ENCODE results near the gene SULF2. TPM values are rescaled to one million over a fixed set of nuclear protein-coding genes. Genes with fewer than 3 reads are reported as not detected.
A peak's percentile ranks its signal among the peaks of the same experiment; 100 is the strongest.

Gene SULF2
- total and polyA plus RNA-seq, 2 of the 13 experiments (the other 11 are each of a cell fraction or from before 2014, with no cell fraction given), result 7.2 to 50.9 TPM

DNA sequence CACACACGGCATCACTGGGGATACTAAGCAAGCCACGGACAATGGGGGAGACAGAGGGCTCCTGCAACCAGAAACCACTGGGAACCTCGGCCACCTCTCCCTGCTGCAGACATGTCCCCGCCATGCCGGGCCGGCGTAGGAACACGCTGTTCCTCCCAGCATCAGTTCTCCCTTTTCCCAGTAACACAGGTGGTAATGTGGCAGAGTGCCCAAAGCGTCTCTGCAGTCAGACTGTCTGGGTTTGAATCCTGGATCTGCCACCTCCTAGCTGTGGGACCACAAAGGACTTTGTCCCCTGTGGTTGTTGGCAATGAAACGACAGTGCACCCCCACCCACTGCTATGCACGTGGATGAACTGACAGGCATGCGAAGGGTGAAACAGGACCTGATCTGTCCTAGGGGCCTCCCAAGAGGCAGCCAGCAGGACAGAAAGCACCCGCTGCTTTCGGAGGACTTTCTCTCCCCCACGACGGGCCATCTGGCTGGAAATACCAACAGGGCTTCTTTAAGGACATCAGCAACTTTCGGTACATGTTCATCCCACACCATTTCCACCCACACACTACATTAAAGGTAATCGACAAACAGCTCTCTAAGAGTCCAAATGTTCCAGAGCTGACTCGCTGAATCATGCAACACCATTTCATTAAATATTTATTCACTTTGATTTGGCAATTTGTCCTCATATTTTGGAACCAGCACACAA, 74.1 kb downstream of the SULF2 start (continued):
- TF ChIP-seq ZFP82 (CRISPR knock-in tag; IDR thresholded peaks at IDR 0.05; ENCODE audit: borderline replicate concordance), result no peak
- peak; percentile 89 for TF ChIP-seq ZNF574 (CRISPR knock-in tag; IDR thresholded peaks at IDR 0.05)
- TF ChIP-seq PTBP1 (IDR thresholded peaks at IDR 0.05; ENCODE audit: low read depth, low read length, poor library complexity, severe bottlenecking), result no peak
- TF ChIP-seq TSC22D2 (CRISPR knock-in tag; IDR thresholded peaks at IDR 0.05; ENCODE audit: borderline replicate concordance), result peak; percentile 87
- no peak for TF ChIP-seq KDM5A (IDR thresholded peaks at IDR 0.05; ENCODE audit: borderline replicate concordance, low read length)
- TF ChIP-seq JUNB (CRISPR knock-in tag; IDR thresholded peaks at IDR 0.05; ENCODE audit: borderline replicate concordance), result no peak
- peak; percentile 65; the same call in 1 of the 2 replicates for TF ChIP-seq ZBTB33 (CRISPR knock-in tag; IDR thresholded peaks at IDR 0.05)
- TF ChIP-seq HNF1A (IDR thresholded peaks at IDR 0.05; ENCODE audit: low read depth), result no peak
- TF ChIP-seq HNF1A (CRISPR knock-in tag; IDR thresholded peaks at IDR 0.05; ENCODE audit: borderline replicate concordance), result peak; percentile 69; the same call in 1 of the 2 replicates
- no peak for TF ChIP-seq POLR2AphosphoS5 (IDR thresholded peaks at IDR 0.05; ENCODE audit: low read depth, low read length)
- TF ChIP-seq ZNF747 (CRISPR knock-in tag; IDR thresholded peaks at IDR 0.05; ENCODE audit: borderline replicate concordance), result no peak
- no peak for TF ChIP-seq ZNF121 (CRISPR knock-in tag; IDR thresholded peaks at IDR 0.05)
- TF ChIP-seq RFX1 (IDR thresholded peaks at IDR 0.05), result no peak
- TF ChIP-seq, protein P1, sequence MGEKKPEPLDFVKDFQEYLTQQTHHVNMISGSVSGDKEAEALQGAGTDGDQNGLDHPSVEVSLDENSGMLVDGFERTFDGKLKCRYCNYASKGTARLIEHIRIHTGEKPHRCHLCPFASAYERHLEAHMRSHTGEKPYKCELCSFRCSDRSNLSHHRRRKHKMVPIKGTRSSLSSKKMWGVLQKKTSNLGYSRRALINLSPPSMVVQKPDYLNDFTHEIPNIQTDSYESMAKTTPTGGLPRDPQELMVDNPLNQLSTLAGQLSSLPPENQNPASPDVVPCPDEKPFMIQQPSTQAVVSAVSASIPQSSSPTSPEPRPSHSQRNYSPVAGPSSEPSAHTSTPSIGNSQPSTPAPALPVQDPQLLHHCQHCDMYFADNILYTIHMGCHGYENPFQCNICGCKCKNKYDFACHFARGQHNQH (CRISPR knock-in tag; IDR thresholded peaks at IDR 0.05), result peak; percentile 95
- TF ChIP-seq NFE2L2 (IDR thresholded peaks at IDR 0.05; ENCODE audit: low read length), result 0 out of 2 replicates have a peak, but pooled peaks have one; percentile 16
- TF ChIP-seq THAP11 (CRISPR knock-in tag; IDR thresholded peaks at IDR 0.05), result peak; percentile 80
- TF ChIP-seq IRF2 (CRISPR knock-in tag; IDR thresholded peaks at IDR 0.05), result peak; percentile 59; the same call in 1 of the 2 replicates
- no peak for TF ChIP-seq RAD51 (IDR thresholded peaks at IDR 0.05; ENCODE audit: borderline replicate concordance)
- TF ChIP-seq SALL1 (CRISPR knock-in tag; IDR thresholded peaks at IDR 0.05), result peak; percentile 97
- TF ChIP-seq GATAD2A (CRISPR knock-in tag; IDR thresholded peaks at IDR 0.05), result peak; percentile 94
- TF ChIP-seq ZNF660 (CRISPR knock-in tag; IDR thresholded peaks at IDR 0.05; ENCODE audit: borderline replicate concordance, low read depth), result no peak

Measured in HepG2 (cell line).